Measurements from ENCODE around the gene CD3G.

The CD3G gene

DNA sequence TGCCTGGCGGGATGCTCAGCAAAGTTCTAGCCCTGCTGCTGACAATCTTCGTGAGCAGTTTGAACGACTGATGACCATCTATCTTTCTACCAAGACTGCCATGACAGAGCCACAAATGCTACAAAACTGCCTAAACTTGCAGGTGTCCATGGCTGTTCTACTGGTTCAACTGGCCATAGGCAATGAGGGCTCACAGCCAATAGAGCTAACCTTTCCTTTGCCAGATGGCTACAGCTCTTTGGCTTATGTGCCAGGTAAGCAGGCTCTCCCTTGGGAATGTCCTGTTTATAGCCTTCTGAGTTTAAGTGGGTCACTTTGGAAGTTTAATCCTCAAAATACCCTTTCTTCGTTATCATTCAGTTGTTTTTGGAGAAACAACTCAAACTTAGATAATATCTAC, 35.4 kb downstream of the CD3G start:
- TF ChIP-seq SIN3A (IDR thresholded peaks at IDR 0.05; ENCODE audit: borderline replicate concordance, insufficient read depth, low read length): no peak

DNA sequence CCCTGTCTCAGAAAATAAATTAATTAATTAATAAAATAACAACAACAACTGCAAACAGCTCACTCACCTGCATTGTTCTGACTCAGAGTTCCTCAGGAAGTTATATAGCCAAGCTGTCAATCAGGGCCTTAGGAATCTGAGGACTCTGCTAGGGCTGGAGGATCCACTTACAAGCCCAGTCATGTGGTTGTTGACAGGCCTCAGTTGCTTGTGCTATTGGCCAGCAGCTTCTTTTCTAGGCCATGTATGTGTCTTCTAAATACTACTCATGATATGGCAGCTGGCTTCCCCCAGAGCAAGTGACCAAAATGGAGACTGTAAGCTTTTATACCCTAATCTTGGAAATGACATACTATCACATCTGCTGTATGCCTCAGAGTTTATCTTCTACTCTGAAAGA, 36.4 kb downstream of the CD3G start:
- TF ChIP-seq SIN3A (IDR thresholded peaks at IDR 0.05; ENCODE audit: borderline replicate concordance, insufficient read depth, low read length) (no peak), TAF1 (IDR thresholded peaks at IDR 0.05; ENCODE audit: borderline replicate concordance, insufficient read depth, low read length) (no peak), FOXP2 (optimal IDR thresholded peaks at IDR 0.05; ENCODE audit: borderline replicate concordance, extremely low read depth, extremely low read length, insufficient read depth) (no peak), POLR2AphosphoS5 (IDR thresholded peaks at IDR 0.05; ENCODE audit: low read depth, low read length) (no peak)
- TF ChIP-seq, protein P1, sequence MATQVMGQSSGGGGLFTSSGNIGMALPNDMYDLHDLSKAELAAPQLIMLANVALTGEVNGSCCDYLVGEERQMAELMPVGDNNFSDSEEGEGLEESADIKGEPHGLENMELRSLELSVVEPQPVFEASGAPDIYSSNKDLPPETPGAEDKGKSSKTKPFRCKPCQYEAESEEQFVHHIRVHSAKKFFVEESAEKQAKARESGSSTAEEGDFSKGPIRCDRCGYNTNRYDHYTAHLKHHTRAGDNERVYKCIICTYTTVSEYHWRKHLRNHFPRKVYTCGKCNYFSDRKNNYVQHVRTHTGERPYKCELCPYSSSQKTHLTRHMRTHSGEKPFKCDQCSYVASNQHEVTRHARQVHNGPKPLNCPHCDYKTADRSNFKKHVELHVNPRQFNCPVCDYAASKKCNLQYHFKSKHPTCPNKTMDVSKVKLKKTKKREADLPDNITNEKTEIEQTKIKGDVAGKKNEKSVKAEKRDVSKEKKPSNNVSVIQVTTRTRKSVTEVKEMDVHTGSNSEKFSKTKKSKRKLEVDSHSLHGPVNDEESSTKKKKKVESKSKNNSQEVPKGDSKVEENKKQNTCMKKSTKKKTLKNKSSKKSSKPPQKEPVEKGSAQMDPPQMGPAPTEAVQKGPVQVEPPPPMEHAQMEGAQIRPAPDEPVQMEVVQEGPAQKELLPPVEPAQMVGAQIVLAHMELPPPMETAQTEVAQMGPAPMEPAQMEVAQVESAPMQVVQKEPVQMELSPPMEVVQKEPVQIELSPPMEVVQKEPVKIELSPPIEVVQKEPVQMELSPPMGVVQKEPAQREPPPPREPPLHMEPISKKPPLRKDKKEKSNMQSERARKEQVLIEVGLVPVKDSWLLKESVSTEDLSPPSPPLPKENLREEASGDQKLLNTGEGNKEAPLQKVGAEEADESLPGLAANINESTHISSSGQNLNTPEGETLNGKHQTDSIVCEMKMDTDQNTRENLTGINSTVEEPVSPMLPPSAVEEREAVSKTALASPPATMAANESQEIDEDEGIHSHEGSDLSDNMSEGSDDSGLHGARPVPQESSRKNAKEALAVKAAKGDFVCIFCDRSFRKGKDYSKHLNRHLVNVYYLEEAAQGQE (IDR thresholded peaks at IDR 0.05; ENCODE audit: insufficient read depth in 1 of 2, low read depth in 2 of 2, low read length in 2 of 2): no peak

DNA sequence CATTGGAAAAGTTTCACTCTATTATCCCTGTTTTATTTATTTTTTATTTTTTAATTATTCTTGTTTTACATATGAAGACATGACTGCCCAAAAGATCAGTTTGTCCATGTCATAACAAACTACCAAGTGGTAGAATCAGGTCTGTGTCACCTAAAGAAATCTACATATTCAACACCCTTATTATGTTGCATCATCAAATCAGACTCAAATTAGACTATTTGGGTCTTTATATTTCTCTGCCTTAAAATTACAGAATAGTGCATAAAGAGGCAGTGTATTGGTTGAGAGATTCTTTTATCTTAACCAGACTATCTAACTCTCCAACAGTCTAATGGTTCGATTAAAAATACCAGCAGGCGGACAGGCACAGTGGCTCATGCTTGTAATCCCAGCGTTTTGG, 38.8 kb downstream of the CD3G start:
- TF ChIP-seq, protein P1 (IDR thresholded peaks at IDR 0.05; ENCODE audit: insufficient read depth in 1 of 2, low read depth in 2 of 2, low read length in 2 of 2): no peak
- TF ChIP-seq SIN3A (IDR thresholded peaks at IDR 0.05; ENCODE audit: borderline replicate concordance, insufficient read depth, low read length) (no peak), POLR2AphosphoS5 (IDR thresholded peaks at IDR 0.05; ENCODE audit: low read depth, low read length) (no peak), FOXP2 (optimal IDR thresholded peaks at IDR 0.05; ENCODE audit: borderline replicate concordance, extremely low read depth, extremely low read length, insufficient read depth) (no peak), TAF1 (IDR thresholded peaks at IDR 0.05; ENCODE audit: borderline replicate concordance, insufficient read depth, low read length) (no peak)

DNA sequence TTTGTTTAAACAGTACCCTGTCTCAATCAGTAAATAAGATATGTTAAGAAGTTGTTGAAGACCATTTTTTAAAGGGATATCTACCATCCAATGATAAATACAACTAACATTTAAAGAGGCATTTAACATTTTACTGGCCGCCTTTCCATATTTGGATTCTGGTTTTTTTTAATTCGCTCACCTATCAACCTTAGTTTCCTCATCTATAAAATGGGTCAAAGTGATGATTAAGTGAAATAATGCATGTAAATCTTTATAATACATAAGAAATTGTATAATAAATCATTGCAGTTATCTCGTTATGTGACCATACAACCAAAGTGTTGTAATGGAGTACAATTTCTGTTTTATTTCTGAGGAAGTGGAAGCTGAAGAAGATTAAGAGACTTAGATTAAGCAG, 39.5 kb downstream of the CD3G start:
- no peak for TF ChIP-seq POLR2AphosphoS5 (IDR thresholded peaks at IDR 0.05; ENCODE audit: low read depth, low read length)
- no peak for TF ChIP-seq TAF1 (IDR thresholded peaks at IDR 0.05; ENCODE audit: borderline replicate concordance, insufficient read depth, low read length)
- TF ChIP-seq, protein P1 (IDR thresholded peaks at IDR 0.05; ENCODE audit: insufficient read depth in 1 of 2, low read depth in 2 of 2, low read length in 2 of 2): no peak
- no peak for TF ChIP-seq FOXP2 (optimal IDR thresholded peaks at IDR 0.05; ENCODE audit: borderline replicate concordance, extremely low read depth, extremely low read length, insufficient read depth)
- TF ChIP-seq SIN3A (IDR thresholded peaks at IDR 0.05; ENCODE audit: borderline replicate concordance, insufficient read depth, low read length): no peak

DNA sequence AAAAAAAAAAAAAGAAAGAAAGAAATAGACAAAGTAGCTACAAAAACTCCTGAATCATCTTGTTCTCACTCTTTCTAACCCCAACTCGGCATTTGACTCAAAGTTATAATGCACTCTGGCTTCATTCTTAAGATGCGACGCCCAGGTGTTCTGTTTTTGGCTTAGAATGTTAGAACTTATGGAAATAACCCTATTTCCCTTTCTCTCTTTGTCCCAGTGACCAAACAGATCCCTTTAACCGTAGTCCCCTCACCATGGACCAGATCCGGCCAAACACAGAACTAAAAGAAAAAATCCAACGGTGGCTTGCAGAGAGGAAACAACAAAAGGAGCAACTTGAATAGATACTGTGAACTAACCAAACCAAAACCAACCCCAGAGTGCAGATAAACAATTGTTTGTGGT, 52.0 kb downstream of the CD3G start:
- TF ChIP-seq SIN3A (IDR thresholded peaks at IDR 0.05; ENCODE audit: borderline replicate concordance, insufficient read depth, low read length) (no peak), FOXP2 (optimal IDR thresholded peaks at IDR 0.05; ENCODE audit: borderline replicate concordance, extremely low read depth, extremely low read length, insufficient read depth) (no peak), TAF1 (IDR thresholded peaks at IDR 0.05; ENCODE audit: borderline replicate concordance, insufficient read depth, low read length) (no peak), POLR2AphosphoS5 (IDR thresholded peaks at IDR 0.05; ENCODE audit: low read depth, low read length) (no peak)
- TF ChIP-seq, protein P1 (IDR thresholded peaks at IDR 0.05; ENCODE audit: insufficient read depth in 1 of 2, low read depth in 2 of 2, low read length in 2 of 2): no peak
